ENCODE data around the gene CTSC. TPM values are rescaled to one million over a fixed set of nuclear protein-coding genes. Genes with fewer than 3 reads are reported as not detected.

The CTSC gene
- total RNA-seq, 1 experiment from 2014 or later = 359 TPM

DNA sequence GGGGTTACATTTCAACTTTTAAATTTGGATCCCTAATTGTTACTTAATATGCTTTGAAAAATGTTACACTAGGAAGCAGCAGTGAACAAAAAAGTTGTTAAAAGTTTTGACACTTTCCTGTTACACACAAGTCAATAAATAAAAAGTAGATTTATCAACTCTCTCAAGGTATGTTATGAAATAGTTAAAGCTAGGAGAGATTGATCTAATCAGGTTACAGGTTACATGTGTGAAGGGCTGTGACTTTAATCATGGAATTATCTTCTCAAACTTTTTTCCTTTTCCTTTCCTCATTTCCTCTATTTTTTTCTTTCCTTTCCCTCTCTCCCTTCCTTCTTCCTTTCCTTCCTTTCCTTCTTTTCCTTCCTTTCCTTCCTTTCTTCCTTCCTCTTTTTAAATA, 85.3 kb downstream of the CTSC start:
- Histone ChIP-seq H3K4me1 (ENCODE audit: insufficient read depth, low read length) (no peaks in the 10 kb centered on the region; the same call in 1 of the 2 replicates), H3K23me2 (ENCODE audit: insufficient read length, low read depth, low read length, poor library complexity, severe bottlenecking) (no peaks in the 10 kb centered on the region), H3K23ac (ENCODE audit: insufficient read length, low read depth, low read length) (no peak overlapping the region)

More for the DNA sequence above, 85.3 kb downstream of the CTSC start:
- TF ChIP-seq, protein P1, sequence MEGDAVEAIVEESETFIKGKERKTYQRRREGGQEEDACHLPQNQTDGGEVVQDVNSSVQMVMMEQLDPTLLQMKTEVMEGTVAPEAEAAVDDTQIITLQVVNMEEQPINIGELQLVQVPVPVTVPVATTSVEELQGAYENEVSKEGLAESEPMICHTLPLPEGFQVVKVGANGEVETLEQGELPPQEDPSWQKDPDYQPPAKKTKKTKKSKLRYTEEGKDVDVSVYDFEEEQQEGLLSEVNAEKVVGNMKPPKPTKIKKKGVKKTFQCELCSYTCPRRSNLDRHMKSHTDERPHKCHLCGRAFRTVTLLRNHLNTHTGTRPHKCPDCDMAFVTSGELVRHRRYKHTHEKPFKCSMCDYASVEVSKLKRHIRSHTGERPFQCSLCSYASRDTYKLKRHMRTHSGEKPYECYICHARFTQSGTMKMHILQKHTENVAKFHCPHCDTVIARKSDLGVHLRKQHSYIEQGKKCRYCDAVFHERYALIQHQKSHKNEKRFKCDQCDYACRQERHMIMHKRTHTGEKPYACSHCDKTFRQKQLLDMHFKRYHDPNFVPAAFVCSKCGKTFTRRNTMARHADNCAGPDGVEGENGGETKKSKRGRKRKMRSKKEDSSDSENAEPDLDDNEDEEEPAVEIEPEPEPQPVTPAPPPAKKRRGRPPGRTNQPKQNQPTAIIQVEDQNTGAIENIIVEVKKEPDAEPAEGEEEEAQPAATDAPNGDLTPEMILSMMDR (conservative IDR thresholded peaks at IDR 0.05) = no peak
- Histone ChIP-seq H3K9ac (ENCODE audit: extremely low read depth, insufficient read length, low read length) (no peak overlapping the region), H3K56ac (ENCODE audit: insufficient read length, low read depth, low read length) (no peak overlapping the region), H3K79me1 (ENCODE audit: insufficient read depth, low read depth, low read length, poor library complexity, severe bottlenecking) (no peaks in the 10 kb centered on the region), H3K27ac (ENCODE audit: insufficient read length, low read depth, low read length) (no peak overlapping the region), H3K4ac (ENCODE audit: low read depth, low read length) (no peak overlapping the region), H4K91ac (ENCODE audit: insufficient read length, low read depth, low read length) (no peak overlapping the region), H4K5ac (ENCODE audit: insufficient read length, low read depth, low read length) (no peak overlapping the region), H2BK5ac (ENCODE audit: insufficient read length, low read length) (no peak overlapping the region), H2BK120ac (ENCODE audit: low read depth, low read length, poor library complexity, severe bottlenecking) (no peak overlapping the region), H2BK12ac (ENCODE audit: insufficient read length, low read depth, low read length) (no peak overlapping the region), H2BK20ac (ENCODE audit: low read depth, low read length, poor library complexity, severe bottlenecking) (no peak overlapping the region), H3K79me2 (ENCODE audit: insufficient read depth, low read length) (no peaks in the 10 kb centered on the region), H3K9me3 (ENCODE audit: control insufficient read depth, low read depth, low read length) (no peaks in the 10 kb centered on the region), H3K4me2 (ENCODE audit: insufficient read depth, insufficient read length, low read length) (no peak overlapping the region), H3K18ac (ENCODE audit: insufficient read length, low read depth, low read length) (no peak overlapping the region), H4K20me1 (ENCODE audit: control insufficient read depth, insufficient read depth, insufficient read length) (no peaks in the 10 kb centered on the region), H3K14ac (ENCODE audit: insufficient read depth, low read length) (no peak overlapping the region), H4K8ac (replicated peaks; ENCODE audit: insufficient read length, low read depth, low read length) (no peak overlapping the region), H2BK15ac (ENCODE audit: low read depth, low read length) (no peak overlapping the region), H3K27me3 (ENCODE audit: insufficient read depth, low read length) (no peaks in the 10 kb centered on the region), H2AK5ac (ENCODE audit: insufficient read length, low read length) (no peak overlapping the region), H2AFZ (ENCODE audit: low read length) (no peak overlapping the region), H3T11ph (ENCODE audit: low read length) (no peak overlapping the region)
- H3K9me3 Mint-ChIP-seq = peaks cover 7 to 12% of the 10 kb centered on the region in 2 experiments
- H3K4me1 Mint-ChIP-seq = no peaks in the 10 kb centered on the region
- no peak overlapping the region; a peak in 1 of 7 replicates for H3K27ac Mint-ChIP-seq
- no peak overlapping the region for H3K4me3 Mint-ChIP-seq
- H3K36me3 Mint-ChIP-seq (ENCODE audit: insufficient read depth in 1 of 3, low read depth in 3 of 3) = peaks cover 4 to 16% (median 7%) of the 10 kb centered on the region in 3 experiments
- H3K27me3 Mint-ChIP-seq (ENCODE audit: low read depth) = no peaks in the 10 kb centered on the region
- no peak for DNase-seq
